MCF 10A (cell line): Measurements from ENCODE around the gene TPRKB. TPM values are rescaled to one million over a fixed set of nuclear protein-coding genes. Genes with fewer than 3 reads are reported as not detected.

Experiments
- BruUV-seq: library from RNA; stranded (reverse); fragments of 400-500 nt; replicated peaks from 2 replicates; lab custom pipeline; 2021; lab: Mats Ljungman, UMichigan
- CTCF ChIA-PET: fragments of 300-600 bp; sonication (Branson Sonifier 250); formaldehyde crosslinking; extraction: SDS; loops from one replicate; lab custom pipeline; 2021; ENCODE audit warnings: antibody characterized with exemption, inconsistent platforms; lab: Yijun Ruan, JAX
- POLR2A ChIA-PET: fragments of 300-600, 350-650 bp; sonication (Branson Sonifier 250); formaldehyde crosslinking; extraction: SDS; loops from one replicate; lab custom pipeline; 2020; ENCODE audit warnings: antibody characterized with exemption, inconsistent platforms; lab: Yijun Ruan, JAX
- DNase-seq: peaks from one replicate; pipeline ENCODE4 v3.0.0-alpha.2; 2018; ENCODE audit not compliant: unreplicated experiment
- H3K27ac Mint-ChIP-seq: one replicate; pipeline ENCODE4 v1.8.0; 2022; ENCODE audit warnings: mild to moderate bottlenecking, low read depth, mixed read lengths; ENCODE audit not compliant: unreplicated experiment
- H3K27me3 Mint-ChIP-seq: one replicate; pipeline ENCODE4 v1.8.0; 2022; ENCODE audit warnings: mixed read lengths; ENCODE audit not compliant: insufficient read depth, unreplicated experiment
- H3K36me3 Mint-ChIP-seq: one replicate; pipeline ENCODE4 v1.8.0; 2022; ENCODE audit warnings: mild to moderate bottlenecking, moderate library complexity, mixed read lengths; ENCODE audit not compliant: insufficient read depth, unreplicated experiment
- H3K4me1 Mint-ChIP-seq: one replicate; pipeline ENCODE4 v1.8.0; 2022; ENCODE audit warnings: mixed read lengths; ENCODE audit not compliant: insufficient read depth, unreplicated experiment
- H3K4me3 Mint-ChIP-seq: one replicate; pipeline ENCODE4 v1.8.0; 2022; ENCODE audit warnings: mild to moderate bottlenecking, moderate library complexity, mixed read lengths; ENCODE audit not compliant: unreplicated experiment
- H3K9me3 Mint-ChIP-seq: one replicate; pipeline ENCODE4 v1.8.0; 2022; ENCODE audit warnings: mixed read lengths; ENCODE audit not compliant: unreplicated experiment
- CTCF ChIP-seq: fragments of 200-600 bp; IDR thresholded peaks from one replicate; pipeline ENCODE4 v1.8.0; 2022; ENCODE audit warnings: antibody characterized with exemption, mild to moderate bottlenecking; ENCODE audit not compliant: unreplicated experiment
- intact Hi-C: fragments of 100-400 bp; cut with micrococcal nuclease; formaldehyde crosslinking; loops from 2 replicates; pipeline ENCODE4 v1.14.1; 2022
- total RNA-seq: library from RNA; stranded (reverse); gene quantifications from 2 replicates; pipeline ENCODE4 v1.2.3, GENCODE V29; 2022

Gene TPRKB
- total RNA-seq, 1 experiment from 2014 or later = 40.4 TPM

GRCh38 chr2:73739101-73739500 lies 2.0 kb upstream of the TPRKB start:
- Mint-ChIP-seq H3K36me3 (peaks cover 25% of the 10 kb centered on the region), H3K27me3 (no peaks in the 10 kb centered on the region), H3K9me3 (no peaks in the 10 kb centered on the region), H3K27ac (no peak overlapping the region), H3K4me3 (no peak overlapping the region), H3K4me1 (peaks cover 11% of the 10 kb centered on the region)
- no peak for DNase-seq
- no peak for TF ChIP-seq CTCF
- BruUV-seq = no TSS peak
- POLR2A ChIA-PET = interaction anchor here (2.7 kb wide), 1 partner anchor 10 kb away, joined by 17 read pairs; no protein-coding TSS in a partner anchor
- CTCF ChIA-PET = no interaction called here
- intact Hi-C loops = no loop called here

GRCh38 chr2:73736378-73736777 lies 767 bp downstream of the TPRKB start:
- H3K27ac Mint-ChIP-seq = peak overlapping the region; percentile 92
- intact Hi-C loops = no loop called here
- ChIA-PET POLR2A (interaction anchor here (0.6 to 2.7 kb wide), 18 partner anchors 13 to 1099 kb away, joined by 3 to 17 read pairs (median 6); partner anchors contain the start of genes CCT7, DUSP11, INO80B and MOB1A), CTCF (interaction anchor here (0.6 kb wide), 1 partner anchor 274 kb away, joined by 3 read pairs; no protein-coding TSS in a partner anchor)
- no peaks in the 10 kb centered on the region for H3K27me3 Mint-ChIP-seq
- H3K36me3 Mint-ChIP-seq = peaks cover 48% of the 10 kb centered on the region
- TSS peak; percentile 50 for BruUV-seq
- no peak for DNase-seq
- H3K4me3 Mint-ChIP-seq = peak overlapping the region; percentile 86
- no peak for TF ChIP-seq CTCF
- H3K9me3 Mint-ChIP-seq = no peaks in the 10 kb centered on the region
- H3K4me1 Mint-ChIP-seq = peaks cover 11% of the 10 kb centered on the region

- peaks cover 61% of the 10 kb centered on the region for H3K36me3 Mint-ChIP-seq
- POLR2A ChIA-PET = no interaction called here
- no peaks in the 10 kb centered on the region for H3K27me3 Mint-ChIP-seq
These were observed 6.3 kb downstream of the TPRKB start for GRCh38 chr2:73730810-73731209.

GRCh38 chr2:73728711-73729110 lies 8.4 kb downstream of the TPRKB start:
- no peak for DNase-seq
- Mint-ChIP-seq H3K27ac (no peak overlapping the region), H3K36me3 (peaks cover 51% of the 10 kb centered on the region), H3K9me3 (no peaks in the 10 kb centered on the region), H3K4me1 (no peaks in the 10 kb centered on the region), H3K27me3 (no peaks in the 10 kb centered on the region), H3K4me3 (no peak overlapping the region)
- ChIA-PET CTCF (no interaction called here), POLR2A (no interaction called here)
- no TSS peak for BruUV-seq
- TF ChIP-seq CTCF = no peak
- intact Hi-C loops = no loop called here

More at GRCh38 chr2:73730810-73731209, 6.3 kb downstream of the TPRKB start:
- intact Hi-C loops = no loop called here
- Mint-ChIP-seq H3K4me1 (no peaks in the 10 kb centered on the region), H3K27ac (no peak overlapping the region), H3K4me3 (no peak overlapping the region), H3K9me3 (no peaks in the 10 kb centered on the region)
- no peak for DNase-seq
- no peak for TF ChIP-seq CTCF
- CTCF ChIA-PET = interaction anchor here (0.6 to 1.0 kb wide), 3 partner anchors 35 to 483 kb away, joined by 3 read pairs; no protein-coding TSS in a partner anchor
- no TSS peak for BruUV-seq
